Breast epithelium (tissue), 3 donors: ENCODE measurements around the gene TENM4.

ENCODE experiments used
- CTCF ChIP-seq, 3 donors: fragments of 450-650 bp; IDR thresholded peaks; one replicate each; pipeline ENCODE4 v1.5.1; 2016 to 2017; ENCODE audit warnings: antibody characterized with exemption in 3 of 3, mild to moderate bottlenecking in 3 of 3, moderate library complexity in 3 of 3
- POLR2A ChIP-seq: fragments of 450-650 bp; IDR thresholded peaks from one replicate; pipeline ENCODE4 v1.6.1; 2016; ENCODE audit warnings: antibody characterized with exemption, mild to moderate bottlenecking, moderate library complexity

- no peak for TF ChIP-seq POLR2A
- no peak for TF ChIP-seq CTCF (IDR thresholded peaks at IDR 0.05)
These were observed 256.5 kb downstream of the TENM4 start for GRCh38 chr11:79184285-79184684.
